ENCODE results near the gene ZFP62. TPM values are rescaled to one million over a fixed set of nuclear protein-coding genes. Genes with fewer than 3 reads are reported as not detected.

Gene ZFP62
- total and polyA plus RNA-seq, 9 donors = 22.4 to 31.7 (median 24.4) TPM

- WGBS (ENCODE audit: insufficient coverage) = no CpG with 5 or more reads among the region's 10 CpGs
- peaks cover 50% of the 10 kb centered on the region for H3K36me3 ChIP-seq (ENCODE audit: control insufficient read depth, insufficient read depth, low read length)
- no peaks in the 10 kb centered on the region for H3K27me3 ChIP-seq (ENCODE audit: control insufficient read depth, insufficient read depth, low read length)
- H3K4me1 ChIP-seq (ENCODE audit: control insufficient read depth, insufficient read depth, low read length) = no peaks in the 10 kb centered on the region
- no peak overlapping the region for H3K4me3 ChIP-seq (ENCODE audit: low read length)
- no peak for DNase-seq
- no peak overlapping the region for H3K27ac ChIP-seq (ENCODE audit: low read length)
- H3K9me3 ChIP-seq (replicated peaks; ENCODE audit: control insufficient read depth, low read depth, low read length) = peaks cover 47% of the 10 kb centered on the region
Observed at GRCh38 chr5:180850434-180851078, 10.5 kb downstream of the ZFP62 start.

- peaks cover 49% of the 10 kb centered on the region for H3K36me3 ChIP-seq (ENCODE audit: control insufficient read depth, insufficient read depth, low read length)
- no peaks in the 10 kb centered on the region for H3K27me3 ChIP-seq (ENCODE audit: control insufficient read depth, insufficient read depth, low read length)
- H3K4me1 ChIP-seq (ENCODE audit: control insufficient read depth, insufficient read depth, low read length) = no peaks in the 10 kb centered on the region
- WGBS (ENCODE audit: insufficient coverage) = no CpG with 5 or more reads among the region's 4 CpGs
- DNase-seq = no peak
- H3K4me3 ChIP-seq (ENCODE audit: low read length) = no peak overlapping the region
- no peak overlapping the region for H3K27ac ChIP-seq (ENCODE audit: low read length)
- H3K9me3 ChIP-seq (replicated peaks; ENCODE audit: control insufficient read depth, low read depth, low read length) = peaks cover 48% of the 10 kb centered on the region
Observed at GRCh38 chr5:180849827-180850226, 11.2 kb downstream of the ZFP62 start.

- H3K4me3 ChIP-seq (ENCODE audit: low read length) = no peak overlapping the region
- H3K27me3 ChIP-seq (ENCODE audit: control insufficient read depth, insufficient read depth, low read length) = no peaks in the 10 kb centered on the region
- DNase-seq = no peak
- peaks cover 49% of the 10 kb centered on the region for H3K36me3 ChIP-seq (ENCODE audit: control insufficient read depth, insufficient read depth, low read length)
- H3K9me3 ChIP-seq (replicated peaks; ENCODE audit: control insufficient read depth, low read depth, low read length) = peaks cover 48% of the 10 kb centered on the region
- H3K27ac ChIP-seq (ENCODE audit: low read length) = no peak overlapping the region
- no peaks in the 10 kb centered on the region for H3K4me1 ChIP-seq (ENCODE audit: control insufficient read depth, insufficient read depth, low read length)
- WGBS (ENCODE audit: insufficient coverage) = no CpG with 5 or more reads among the region's 1 CpG
Observed at GRCh38 chr5:180848878-180849277, 12.2 kb downstream of the ZFP62 start.

- Histone ChIP-seq H3K4me1 (ENCODE audit: control insufficient read depth, insufficient read depth, low read length) (no peaks in the 10 kb centered on the region), H3K36me3 (ENCODE audit: control insufficient read depth, insufficient read depth, low read length) (peaks cover 49% of the 10 kb centered on the region), H3K27me3 (ENCODE audit: control insufficient read depth, insufficient read depth, low read length) (no peaks in the 10 kb centered on the region), H3K4me3 (ENCODE audit: low read length) (no peak overlapping the region), H3K9me3 (replicated peaks; ENCODE audit: control insufficient read depth, low read depth, low read length) (peaks cover 48% of the 10 kb centered on the region), H3K27ac (ENCODE audit: low read length) (no peak overlapping the region)
- no CpG with 5 or more reads among the region's 1 CpG for WGBS (ENCODE audit: insufficient coverage)
- no peak for DNase-seq
Observed at GRCh38 chr5:180848265-180848664, 12.8 kb downstream of the ZFP62 start.

GRCh38 chr5:180847026-180847425 is 14.1 kb downstream of the ZFP62 start:
- Histone ChIP-seq H3K9me3 (replicated peaks; ENCODE audit: control insufficient read depth, low read depth, low read length) (peaks cover 51% of the 10 kb centered on the region), H3K27ac (ENCODE audit: low read length) (no peak overlapping the region), H3K4me3 (ENCODE audit: low read length) (no peak overlapping the region), H3K4me1 (ENCODE audit: control insufficient read depth, insufficient read depth, low read length) (no peaks in the 10 kb centered on the region), H3K36me3 (ENCODE audit: control insufficient read depth, insufficient read depth, low read length) (peaks cover 49% of the 10 kb centered on the region), H3K27me3 (ENCODE audit: control insufficient read depth, insufficient read depth, low read length) (no peaks in the 10 kb centered on the region)
- DNase-seq = no peak
- WGBS (ENCODE audit: insufficient coverage) = 50% methylated on average over 3 of the region's 3 CpGs

- DNase-seq = no peak
- Histone ChIP-seq H3K9me3 (replicated peaks; ENCODE audit: control insufficient read depth, low read depth, low read length) (peaks cover 36% of the 10 kb centered on the region), H3K36me3 (ENCODE audit: control insufficient read depth, insufficient read depth, low read length) (peaks cover 30% of the 10 kb centered on the region), H3K27ac (ENCODE audit: low read length) (no peak overlapping the region), H3K4me1 (ENCODE audit: control insufficient read depth, insufficient read depth, low read length) (no peaks in the 10 kb centered on the region), H3K27me3 (ENCODE audit: control insufficient read depth, insufficient read depth, low read length) (no peaks in the 10 kb centered on the region), H3K4me3 (ENCODE audit: low read length) (no peak overlapping the region)
- no CpG with 5 or more reads among the region's 1 CpG for WGBS (ENCODE audit: insufficient coverage)
Observed at GRCh38 chr5:180844858-180845257, 16.2 kb downstream of the ZFP62 start.

GRCh38 chr5:180844432-180844831 is 16.6 kb downstream of the ZFP62 start:
- no peak for DNase-seq
- Histone ChIP-seq H3K4me3 (ENCODE audit: low read length) (no peak overlapping the region), H3K4me1 (ENCODE audit: control insufficient read depth, insufficient read depth, low read length) (no peaks in the 10 kb centered on the region), H3K27me3 (ENCODE audit: control insufficient read depth, insufficient read depth, low read length) (no peaks in the 10 kb centered on the region), H3K36me3 (ENCODE audit: control insufficient read depth, insufficient read depth, low read length) (peaks cover 26% of the 10 kb centered on the region), H3K9me3 (replicated peaks; ENCODE audit: control insufficient read depth, low read depth, low read length) (peaks cover 31% of the 10 kb centered on the region), H3K27ac (ENCODE audit: low read length) (no peak overlapping the region)
- WGBS (ENCODE audit: insufficient coverage) = no CpG with 5 or more reads among the region's 3 CpGs

- H3K4me3 ChIP-seq (ENCODE audit: low read length) = no peak overlapping the region
- no peak for DNase-seq
- H3K27ac ChIP-seq (ENCODE audit: low read length) = no peak overlapping the region
- H3K36me3 ChIP-seq (ENCODE audit: control insufficient read depth, insufficient read depth, low read length) = peaks cover 11% of the 10 kb centered on the region
- H3K27me3 ChIP-seq (ENCODE audit: control insufficient read depth, insufficient read depth, low read length) = no peaks in the 10 kb centered on the region
- H3K4me1 ChIP-seq (ENCODE audit: control insufficient read depth, insufficient read depth, low read length) = no peaks in the 10 kb centered on the region
- peaks cover 4% of the 10 kb centered on the region for H3K9me3 ChIP-seq (replicated peaks; ENCODE audit: control insufficient read depth, low read depth, low read length)
- 85% methylated on average over 3 of the region's 3 CpGs for WGBS (ENCODE audit: insufficient coverage)
Observed at GRCh38 chr5:180839935-180840334, 21.1 kb downstream of the ZFP62 start.

GRCh38 chr5:180839227-180839626 is 21.8 kb downstream of the ZFP62 start:
- H3K36me3 ChIP-seq (ENCODE audit: control insufficient read depth, insufficient read depth, low read length) = peaks cover 18% of the 10 kb centered on the region
- no peak for DNase-seq
- WGBS (ENCODE audit: insufficient coverage) = 90% methylated on average over 2 of the region's 2 CpGs
- H3K27ac ChIP-seq (ENCODE audit: low read length) = no peak overlapping the region
- H3K4me1 ChIP-seq (ENCODE audit: control insufficient read depth, insufficient read depth, low read length) = no peaks in the 10 kb centered on the region
- H3K27me3 ChIP-seq (ENCODE audit: control insufficient read depth, insufficient read depth, low read length) = no peaks in the 10 kb centered on the region
- no peak overlapping the region for H3K4me3 ChIP-seq (ENCODE audit: low read length)
- peaks cover 4% of the 10 kb centered on the region for H3K9me3 ChIP-seq (replicated peaks; ENCODE audit: control insufficient read depth, low read depth, low read length)

- 85% methylated on average over 3 of the region's 4 CpGs for WGBS (ENCODE audit: insufficient coverage)
- no peaks in the 10 kb centered on the region for H3K27me3 ChIP-seq (ENCODE audit: control insufficient read depth, insufficient read depth, low read length)
- H3K4me1 ChIP-seq (ENCODE audit: control insufficient read depth, insufficient read depth, low read length) = peaks cover 5% of the 10 kb centered on the region
- H3K27ac ChIP-seq (ENCODE audit: low read length) = no peak overlapping the region
- H3K36me3 ChIP-seq (ENCODE audit: control insufficient read depth, insufficient read depth, low read length) = peaks cover 19% of the 10 kb centered on the region
- peaks cover 4% of the 10 kb centered on the region for H3K9me3 ChIP-seq (replicated peaks; ENCODE audit: control insufficient read depth, low read depth, low read length)
- H3K4me3 ChIP-seq (ENCODE audit: low read length) = no peak overlapping the region
- no peak for DNase-seq
Observed at GRCh38 chr5:180837478-180837877, 23.6 kb downstream of the ZFP62 start.

- H3K4me1 ChIP-seq (ENCODE audit: control insufficient read depth, insufficient read depth, low read length) = peaks cover 22% of the 10 kb centered on the region
- no peak overlapping the region for H3K4me3 ChIP-seq (ENCODE audit: low read length)
- no peak overlapping the region for H3K27ac ChIP-seq (ENCODE audit: low read length)
- H3K27me3 ChIP-seq (ENCODE audit: control insufficient read depth, insufficient read depth, low read length) = no peaks in the 10 kb centered on the region
- peaks cover 12% of the 10 kb centered on the region for H3K9me3 ChIP-seq (replicated peaks; ENCODE audit: control insufficient read depth, low read depth, low read length)
- 77% methylated on average over 1 of the region's 2 CpGs for WGBS (ENCODE audit: insufficient coverage)
- DNase-seq = no peak
- H3K36me3 ChIP-seq (ENCODE audit: control insufficient read depth, insufficient read depth, low read length) = peaks cover 26% of the 10 kb centered on the region
Observed at GRCh38 chr5:180832638-180833068, 28.4 kb downstream of the ZFP62 start.
